Activated CD8-positive, alpha-beta memory T cell treated with anti-CD3 and anti-CD28 coated beads, Interleukin-2, amount 10 ng/mL, durations not matched to agents 7 days and 5 days (primary cell): ENCODE results near the gene KRTAP10-7. TPM values are rescaled to one million over a fixed set of nuclear protein-coding genes. Genes with fewer than 3 reads are reported as not detected.

Experiments used
- ATAC-seq: fragments of 150-1000 bp; cut with Tn5 transposase; one replicate; pipeline ENCODE4 v1.10.0; 2021; ENCODE audit warnings: moderate library complexity
- CTCF ChIA-PET: fragments of 350-600 bp; sonication (Branson Sonifier 250); formaldehyde crosslinking; loops from one replicate; lab custom pipeline; 2021; ENCODE audit warnings: antibody characterized with exemption; lab: Charles Lee
- DNase-seq: peaks from one replicate; pipeline ENCODE4 v3.0.0-alpha.2; 2020
- H3K27ac Mint-ChIP-seq: one replicate; pipeline ENCODE4 v1.8.0; 2021; ENCODE audit warnings: mild to moderate bottlenecking, mixed read lengths
- H3K27me3 Mint-ChIP-seq: one replicate; pipeline ENCODE4 v1.8.0; 2021; ENCODE audit warnings: mixed read lengths
- H3K36me3 Mint-ChIP-seq: one replicate; pipeline ENCODE4 v1.8.0; 2021; ENCODE audit warnings: mild to moderate bottlenecking, mixed read lengths
- H3K4me1 Mint-ChIP-seq: one replicate; pipeline ENCODE4 v1.8.0; 2021; ENCODE audit warnings: mixed read lengths
- H3K4me3 Mint-ChIP-seq: one replicate; pipeline ENCODE4 v1.8.0; 2021; ENCODE audit warnings: mild to moderate bottlenecking, moderate library complexity, mixed read lengths
- H3K9me3 Mint-ChIP-seq: one replicate; pipeline ENCODE4 v1.8.0; 2022; ENCODE audit warnings: low read depth, mixed read lengths
- total RNA-seq, 2 experiments: library from RNA; stranded (reverse); gene quantifications; one replicate each; pipeline ENCODE4 v1.2.3, GENCODE V29; 2021

The KRTAP10-7 gene
- total RNA-seq, 2 experiments from 2014 or later = not detected

DNA sequence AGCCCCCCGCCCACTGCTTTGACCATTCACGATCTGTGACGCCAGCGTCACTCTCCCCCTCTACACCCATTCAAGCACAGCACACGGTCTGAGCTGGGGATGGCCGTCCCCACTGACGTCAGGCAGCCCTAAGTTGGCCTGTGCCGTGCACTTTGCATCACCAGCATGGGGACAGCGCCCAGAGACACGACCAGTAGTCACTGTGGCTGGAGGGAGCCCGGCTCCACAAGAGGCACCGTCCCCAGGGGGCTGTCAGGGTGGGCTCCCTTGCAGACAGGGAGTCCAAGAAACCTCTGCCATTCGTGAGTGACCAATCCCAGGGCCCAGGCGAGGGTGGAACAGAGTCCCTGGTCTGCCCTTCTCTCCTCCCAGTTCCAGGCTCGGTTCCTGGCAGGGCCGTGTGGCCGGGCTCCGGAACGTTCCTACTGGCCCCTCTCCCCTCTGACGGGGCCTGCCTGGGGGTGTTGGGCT is 13.8 kb downstream of the KRTAP10-7 start:
- H3K9me3 Mint-ChIP-seq = peaks cover 14% of the 10 kb centered on the region
- H3K4me3 Mint-ChIP-seq = no peak overlapping the region
- H3K36me3 Mint-ChIP-seq = peaks cover 18% of the 10 kb centered on the region
- H3K4me1 Mint-ChIP-seq = peaks cover 12% of the 10 kb centered on the region
- DNase-seq (no peak), ATAC-seq (no peak)
- H3K27me3 Mint-ChIP-seq = peaks cover 2% of the 10 kb centered on the region
- CTCF ChIA-PET = no interaction called here
- H3K27ac Mint-ChIP-seq = no peak overlapping the region

DNA sequence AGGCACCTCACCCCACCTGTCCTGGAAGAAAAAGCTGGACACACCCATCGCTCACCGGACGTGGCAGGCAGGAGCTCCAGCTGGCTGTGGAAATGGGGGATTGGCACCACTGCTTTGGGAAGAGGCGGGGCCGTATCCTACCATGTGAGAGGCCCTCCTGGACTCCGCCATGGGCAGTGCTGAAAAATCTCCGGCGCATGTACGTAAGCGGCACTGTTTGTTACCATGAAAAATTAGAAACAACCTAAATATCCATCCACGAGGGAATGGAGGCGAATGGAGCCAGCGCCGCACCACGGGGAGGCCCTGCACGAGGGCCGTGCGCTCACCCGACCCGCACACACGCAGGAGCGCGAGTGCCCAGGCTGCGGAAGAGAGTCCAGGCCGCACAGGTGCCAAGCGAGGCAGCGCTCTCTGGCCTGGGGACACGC is 14.6 kb downstream of the KRTAP10-7 start:
- peaks cover 13% of the 10 kb centered on the region for H3K9me3 Mint-ChIP-seq
- DNase-seq (no peak), ATAC-seq (no peak)
- H3K4me3 Mint-ChIP-seq = no peak overlapping the region
- H3K4me1 Mint-ChIP-seq = peaks cover 19% of the 10 kb centered on the region
- CTCF ChIA-PET = no interaction called here
- H3K27me3 Mint-ChIP-seq = no peaks in the 10 kb centered on the region
- H3K27ac Mint-ChIP-seq = no peak overlapping the region
- H3K36me3 Mint-ChIP-seq = peaks cover 20% of the 10 kb centered on the region

DNA sequence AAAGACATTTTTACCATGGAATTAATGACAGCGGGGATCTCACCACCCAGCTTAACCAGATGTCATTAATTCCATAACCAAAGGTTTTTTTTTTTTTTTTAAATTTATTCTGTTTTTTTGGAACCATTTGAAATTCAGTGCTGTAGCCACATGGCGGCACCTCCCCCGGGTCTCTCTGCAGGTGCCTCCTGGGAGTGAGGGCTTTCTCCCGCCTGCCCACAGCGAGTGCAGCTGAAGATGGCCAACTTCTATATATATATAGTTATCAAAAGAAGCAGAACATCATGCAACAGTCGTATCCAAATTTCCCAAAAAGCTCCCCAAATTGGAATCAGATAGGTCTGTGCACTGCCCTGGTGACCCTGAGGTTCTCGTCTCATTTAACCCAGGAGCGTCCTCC is 15.1 kb downstream of the KRTAP10-7 start:
- Mint-ChIP-seq H3K36me3 (peaks cover 23% of the 10 kb centered on the region), H3K4me1 (peaks cover 21% of the 10 kb centered on the region), H3K9me3 (peaks cover 16% of the 10 kb centered on the region), H3K27ac (no peak overlapping the region), H3K4me3 (no peak overlapping the region), H3K27me3 (no peaks in the 10 kb centered on the region)
- CTCF ChIA-PET = no interaction called here
- ATAC-seq (no peak), DNase-seq (no peak)

DNA sequence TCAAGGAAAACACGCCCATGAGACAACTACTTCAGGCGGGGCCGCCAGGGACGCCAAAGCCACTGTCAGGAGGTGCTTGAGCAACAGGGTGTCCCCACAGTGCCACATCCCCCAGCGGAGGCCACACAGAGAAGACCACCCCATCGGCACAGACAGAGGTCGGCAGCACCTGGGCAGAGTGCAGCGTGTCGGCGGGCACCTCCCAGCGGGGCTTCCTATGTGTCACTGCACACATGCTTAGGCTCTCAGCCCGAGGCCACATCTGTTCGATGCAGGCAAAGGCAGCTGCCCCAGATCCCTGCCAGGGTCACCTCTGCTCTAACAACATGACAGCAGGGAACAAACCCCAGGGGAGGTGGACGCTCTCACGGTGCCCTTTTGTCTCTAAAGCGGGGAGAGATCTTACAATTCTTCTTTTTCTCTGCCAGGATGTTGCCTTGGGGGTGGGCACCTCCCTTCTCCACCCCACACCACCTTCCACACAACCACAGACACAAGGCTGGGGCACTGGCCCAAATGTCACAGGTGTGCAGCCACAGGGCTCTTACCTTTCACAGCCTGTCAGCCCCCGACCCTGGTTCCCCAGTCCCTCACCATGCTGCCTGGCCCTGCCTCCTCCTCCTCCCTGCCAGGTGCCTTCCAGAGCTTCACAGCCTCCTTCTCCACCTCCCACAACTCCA is 15.7 kb downstream of the KRTAP10-7 start:
- CTCF ChIA-PET = no interaction called here
- no peaks in the 10 kb centered on the region for H3K27me3 Mint-ChIP-seq
- DNase-seq (no peak), ATAC-seq (no peak)
- peaks cover 21% of the 10 kb centered on the region for H3K4me1 Mint-ChIP-seq
- peaks cover 28% of the 10 kb centered on the region for H3K36me3 Mint-ChIP-seq
- no peak overlapping the region for H3K4me3 Mint-ChIP-seq
- H3K27ac Mint-ChIP-seq = no peak overlapping the region
- peaks cover 21% of the 10 kb centered on the region for H3K9me3 Mint-ChIP-seq

DNA sequence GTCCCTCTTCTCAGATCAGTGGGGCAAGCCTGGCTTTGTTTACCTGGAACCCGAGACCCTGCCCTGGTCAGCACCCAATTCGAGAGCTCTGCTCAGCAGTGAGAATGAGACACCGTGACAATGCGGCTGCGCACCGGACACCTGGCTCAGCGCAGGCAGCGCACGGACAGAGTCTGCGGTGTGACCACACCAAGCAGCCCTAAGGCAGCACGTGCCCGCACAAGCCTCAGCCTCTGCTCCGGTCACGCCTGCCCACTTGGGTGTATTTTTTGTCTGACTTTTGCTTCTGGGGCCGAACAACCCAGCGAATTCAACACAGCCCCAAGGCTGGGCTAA is 16.2 kb downstream of the KRTAP10-7 start:
- peaks cover 28% of the 10 kb centered on the region for H3K36me3 Mint-ChIP-seq
- no peak for ATAC-seq
- DNase-seq = no peak
- no peaks in the 10 kb centered on the region for H3K27me3 Mint-ChIP-seq
- no peak overlapping the region for H3K4me3 Mint-ChIP-seq
- CTCF ChIA-PET = no interaction called here
- H3K9me3 Mint-ChIP-seq = peaks cover 17% of the 10 kb centered on the region
- no peak overlapping the region for H3K27ac Mint-ChIP-seq
- H3K4me1 Mint-ChIP-seq = peaks cover 21% of the 10 kb centered on the region

DNA sequence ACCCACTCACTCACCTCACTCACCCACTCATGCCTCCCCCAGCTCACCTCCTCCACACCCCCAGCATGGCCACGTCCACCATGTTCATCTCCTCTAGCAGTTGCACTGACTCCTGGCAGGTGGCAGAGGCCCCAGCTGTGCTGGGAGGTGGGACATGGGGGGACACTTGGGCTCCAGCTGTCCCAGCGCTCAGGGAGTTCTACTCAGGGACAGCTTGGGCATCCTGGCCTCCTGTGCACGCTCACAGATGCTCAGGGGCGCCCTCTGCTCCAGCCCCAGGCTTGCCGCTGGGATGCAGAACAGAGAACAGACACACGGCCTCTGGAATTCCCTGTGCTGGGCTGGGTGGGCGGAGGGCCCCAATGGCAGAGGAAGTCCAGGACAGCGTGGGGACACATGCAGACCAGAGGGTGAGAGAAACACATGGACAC is 16.7 kb downstream of the KRTAP10-7 start:
- no peaks in the 10 kb centered on the region for H3K27me3 Mint-ChIP-seq
- CTCF ChIA-PET = no interaction called here
- DNase-seq = no peak

DNA sequence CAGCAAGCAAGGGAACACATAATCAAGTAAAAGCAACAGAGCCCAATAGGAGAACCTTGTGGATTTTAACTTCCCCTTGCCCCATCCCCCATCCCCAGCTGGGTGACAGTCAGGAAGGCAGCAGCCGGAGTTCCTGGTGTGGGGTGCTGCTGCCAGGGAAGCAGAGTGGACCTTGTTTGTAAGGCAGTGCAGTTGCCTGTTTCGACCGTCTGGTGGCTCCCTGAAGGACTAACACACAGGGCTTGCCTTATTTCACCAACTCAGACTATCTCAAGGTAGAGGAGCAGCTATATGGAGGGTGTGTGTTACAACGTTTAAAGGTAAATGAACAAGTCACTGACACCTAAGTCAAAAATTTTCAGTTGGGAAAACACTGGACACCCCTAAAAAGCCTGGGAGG is 18.1 kb downstream of the KRTAP10-7 start:
- Mint-ChIP-seq H3K9me3 (peaks cover 20% of the 10 kb centered on the region), H3K27me3 (no peaks in the 10 kb centered on the region), H3K4me1 (peaks cover 21% of the 10 kb centered on the region), H3K27ac (peak overlapping the region; percentile 82), H3K36me3 (peaks cover 30% of the 10 kb centered on the region), H3K4me3 (peak overlapping the region; percentile 25)
- DNase-seq = no peak
- ATAC-seq = peak; percentile 3
- CTCF ChIA-PET = interaction anchor here (0.6 to 1.2 kb wide), 4 partner anchors 71 to 211 kb away, joined by 3 read pairs; no protein-coding TSS in a partner anchor

More for the DNA sequence above, 16.7 kb downstream of the KRTAP10-7 start:
- no peak for ATAC-seq
- Mint-ChIP-seq H3K4me1 (peaks cover 21% of the 10 kb centered on the region), H3K4me3 (no peak overlapping the region), H3K9me3 (peaks cover 15% of the 10 kb centered on the region), H3K36me3 (peaks cover 28% of the 10 kb centered on the region), H3K27ac (no peak overlapping the region)

DNA sequence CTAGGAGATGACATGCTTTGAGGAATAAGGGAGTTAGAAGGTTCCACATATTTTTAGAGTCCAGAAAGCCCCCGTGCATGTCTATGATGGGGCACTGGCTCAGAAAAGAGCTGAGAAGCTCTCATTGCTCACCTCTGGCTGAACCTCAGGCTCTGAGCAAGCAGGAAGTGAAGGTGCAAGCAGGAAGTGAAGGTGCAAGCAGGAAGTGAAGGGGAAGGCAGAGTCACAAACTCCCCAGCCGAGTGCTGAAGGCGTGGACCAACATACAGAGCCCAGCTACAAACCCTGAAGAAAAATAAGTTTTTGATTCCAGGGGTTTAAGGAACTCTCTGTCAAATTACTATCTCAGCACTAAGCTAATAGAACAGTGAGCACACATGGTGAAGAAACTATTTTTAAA is 18.5 kb downstream of the KRTAP10-7 start:
- H3K9me3 Mint-ChIP-seq = peaks cover 24% of the 10 kb centered on the region

DNA sequence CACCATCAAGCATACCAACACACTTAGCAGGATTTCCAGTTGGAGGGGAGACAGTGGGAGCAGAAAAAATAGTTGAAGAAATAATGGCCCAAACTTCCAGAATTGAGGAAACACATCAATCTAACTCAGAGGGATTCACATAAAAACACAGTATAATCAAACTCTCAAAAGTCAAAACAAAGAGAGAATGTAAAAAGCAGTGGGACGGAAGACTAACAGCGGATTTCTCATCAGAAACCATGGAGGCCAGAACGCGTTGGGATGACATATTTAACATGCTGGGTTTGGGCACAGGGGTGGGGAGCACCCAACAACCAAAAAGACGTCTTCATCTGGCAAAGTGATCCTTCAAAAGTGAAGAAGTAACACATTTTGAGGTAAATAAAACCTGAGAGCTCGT is 19.5 kb downstream of the KRTAP10-7 start:
- Mint-ChIP-seq H3K27ac (no peak overlapping the region), H3K36me3 (peaks cover 39% of the 10 kb centered on the region), H3K9me3 (peaks cover 33% of the 10 kb centered on the region), H3K4me1 (peaks cover 21% of the 10 kb centered on the region), H3K4me3 (no peak overlapping the region), H3K27me3 (peaks cover 6% of the 10 kb centered on the region)
- CTCF ChIA-PET = no interaction called here
- ATAC-seq = no peak
- DNase-seq = no peak

More for the DNA sequence above, 18.5 kb downstream of the KRTAP10-7 start:
- CTCF ChIA-PET = interaction anchor here (1.0 to 1.2 kb wide), 3 partner anchors 71 to 174 kb away, joined by 3 read pairs; no protein-coding TSS in a partner anchor
- Mint-ChIP-seq H3K27me3 (no peaks in the 10 kb centered on the region), H3K36me3 (peaks cover 33% of the 10 kb centered on the region), H3K4me3 (peak overlapping the region; percentile 34), H3K27ac (peak overlapping the region; percentile 82), H3K4me1 (peaks cover 21% of the 10 kb centered on the region)
- ATAC-seq (peak; percentile 99), DNase-seq (peak; percentile 82)

DNA sequence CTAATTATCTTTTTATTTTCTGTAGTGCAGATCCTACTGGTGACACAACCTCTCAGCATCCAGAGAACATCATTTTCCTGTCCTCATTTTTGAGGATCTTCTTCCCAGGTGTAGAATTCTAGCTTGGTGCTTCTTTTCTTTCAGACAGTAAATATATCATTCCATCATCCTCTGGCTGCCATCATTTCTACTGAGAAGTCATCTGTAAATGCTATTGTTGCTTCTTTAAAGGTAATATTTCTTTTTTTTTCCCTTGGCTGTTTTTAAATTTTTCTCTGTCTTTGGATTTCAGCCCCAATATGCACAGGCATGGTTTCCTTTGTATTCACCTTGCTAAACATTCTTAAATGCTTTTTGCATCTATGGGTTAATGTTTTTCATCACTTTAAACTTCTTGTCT is 23.2 kb downstream of the KRTAP10-7 start:
- H3K27me3 Mint-ChIP-seq = peaks cover 8% of the 10 kb centered on the region
- DNase-seq (no peak), ATAC-seq (no peak)
- no peak overlapping the region for H3K27ac Mint-ChIP-seq
- peaks cover 35% of the 10 kb centered on the region for H3K9me3 Mint-ChIP-seq
- H3K36me3 Mint-ChIP-seq = peaks cover 35% of the 10 kb centered on the region
- H3K4me1 Mint-ChIP-seq = peaks cover 17% of the 10 kb centered on the region
- CTCF ChIA-PET = no interaction called here
- no peak overlapping the region for H3K4me3 Mint-ChIP-seq

DNA sequence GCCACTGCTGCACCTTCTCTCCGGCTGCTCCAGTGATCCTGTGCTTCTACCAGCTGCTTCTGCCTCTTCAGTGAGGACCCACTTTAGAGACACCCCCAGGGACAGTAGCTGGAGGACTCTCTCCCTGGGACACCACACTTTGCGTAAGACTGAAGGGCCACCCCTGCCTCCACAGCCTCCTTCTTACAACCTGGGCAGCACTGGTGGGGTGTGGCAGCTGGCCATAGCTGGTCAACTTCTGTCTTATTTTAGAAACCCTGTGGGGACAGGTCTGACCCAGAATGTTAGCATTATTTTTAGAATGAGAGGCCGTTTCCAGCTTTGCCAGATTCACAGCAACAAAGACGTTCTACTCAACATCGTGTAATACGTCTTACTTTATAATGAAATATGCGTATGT is 25.4 kb downstream of the KRTAP10-7 start:
- H3K4me1 Mint-ChIP-seq = peaks cover 13% of the 10 kb centered on the region
- H3K9me3 Mint-ChIP-seq = peaks cover 33% of the 10 kb centered on the region
- no peak overlapping the region for H3K4me3 Mint-ChIP-seq
- ATAC-seq (no peak), DNase-seq (no peak)
- peaks cover 23% of the 10 kb centered on the region for H3K36me3 Mint-ChIP-seq
- H3K27ac Mint-ChIP-seq = no peak overlapping the region
- peaks cover 8% of the 10 kb centered on the region for H3K27me3 Mint-ChIP-seq
- CTCF ChIA-PET = no interaction called here

DNA sequence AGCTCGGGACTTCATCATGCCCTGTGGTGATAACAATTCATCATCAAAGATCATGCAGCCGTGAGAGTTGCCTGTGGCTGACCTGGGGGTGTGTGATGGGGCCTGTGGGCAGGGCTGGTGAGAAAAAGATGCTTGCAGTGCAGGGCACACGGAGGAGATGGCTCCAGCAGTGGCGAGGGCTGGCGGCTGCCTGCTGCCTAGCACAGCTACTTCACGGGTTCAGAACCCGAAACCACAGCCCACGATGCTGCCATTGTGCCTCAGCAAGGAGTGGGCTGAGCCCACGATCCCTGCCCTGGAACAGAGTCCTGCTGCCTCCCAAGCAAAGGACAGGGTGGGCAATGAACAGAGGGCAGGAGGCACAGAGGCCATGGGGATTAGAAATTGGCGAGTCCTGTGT is 25.9 kb downstream of the KRTAP10-7 start:
- ATAC-seq = no peak

DNA sequence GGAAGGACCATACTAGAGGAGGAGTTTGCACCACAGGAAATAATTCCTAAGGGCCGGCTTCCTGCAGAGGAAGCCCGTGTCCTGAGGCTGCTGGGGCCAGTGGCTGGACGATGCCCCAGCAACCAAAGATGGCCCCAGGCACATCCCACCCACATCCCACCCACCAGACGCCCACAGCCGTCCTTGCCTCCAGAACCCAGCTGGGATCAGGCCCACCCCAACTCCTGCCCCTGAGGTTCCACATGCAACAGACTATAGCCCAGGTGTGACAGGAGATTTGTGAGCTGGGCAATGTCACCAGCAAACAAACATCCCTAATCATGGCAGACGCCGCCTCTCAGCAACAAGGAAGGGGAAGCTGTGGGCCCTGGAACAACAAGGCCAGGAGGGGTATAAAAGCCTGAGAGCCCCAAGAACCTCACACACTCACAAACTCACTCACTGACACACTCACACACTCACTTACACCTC is 26.3 kb downstream of the KRTAP10-7 start, which contains the start of gene KRTAP10-9:
KRTAP10-9 (plus strand) TSS at position 421 of the 471 bp plus-strand sequence. CDS start 79 bp downstream, outside the sequence.
- ATAC-seq = no peak
- no peak within 1 kb of the TSS for H3K4me3 Mint-ChIP-seq
- H3K9me3 Mint-ChIP-seq = peaks cover 38% of the 10 kb centered on the region
- H3K27me3 Mint-ChIP-seq = peaks cover 8% of the 10 kb centered on the region
- peaks cover 15% of the 10 kb centered on the region for H3K4me1 Mint-ChIP-seq
- H3K36me3 Mint-ChIP-seq = peaks cover 26% of the 10 kb centered on the region
- CTCF ChIA-PET = no interaction called here
- DNase-seq = no peak
- H3K27ac Mint-ChIP-seq = no peak within 1 kb of the TSS

More for the DNA sequence above, 25.9 kb downstream of the KRTAP10-7 start:
- Mint-ChIP-seq H3K4me1 (peaks cover 15% of the 10 kb centered on the region), H3K4me3 (no peak overlapping the region), H3K36me3 (peaks cover 24% of the 10 kb centered on the region), H3K27me3 (peaks cover 8% of the 10 kb centered on the region), H3K9me3 (peaks cover 35% of the 10 kb centered on the region), H3K27ac (no peak overlapping the region)
- CTCF ChIA-PET = no interaction called here
- DNase-seq = no peak
